ENCODE results near the gene ZNRF2. TPM values are rescaled to one million over a fixed set of nuclear protein-coding genes. Genes with fewer than 3 reads are reported as not detected.

Gene ZNRF2
- total and polyA plus RNA-seq, 2 of the 4 experiments (the other 2 are of a cell fraction): 0.31 to 0.54 TPM

- no peak overlapping the region for H4K8ac ChIP-seq (ENCODE audit: low read depth in 2 of 2, low read length in 2 of 2)
- DNase-seq (no peak), ATAC-seq (ENCODE audit: low read depth) (no peak)
- H2AFZ ChIP-seq (replicated peaks; ENCODE audit: low read length, poor library complexity): no peak overlapping the region
- H3K36me3 ChIP-seq (ENCODE audit: control insufficient read depth, insufficient read depth, low read length): no peaks in the 10 kb centered on the region
- no peaks in the 10 kb centered on the region for H4K20me1 ChIP-seq (ENCODE audit: insufficient read depth, low read length)
- no peak overlapping the region for H3K27ac ChIP-seq (ENCODE audit: insufficient read depth, low read length)
- no peak overlapping the region for H3K4me2 ChIP-seq (ENCODE audit: low read depth, low read length)
- dilution Hi-C loops (cut with HindIII; ENCODE audit: low sequenced_read_pairs, unreplicated experiment) (no loop called here), in situ Hi-C loops (cut with MboI; ENCODE audit: low sequenced_read_pairs) (no loop called here), intact Hi-C loops (cut with micrococcal nuclease) (no loop called here)
- H2BK120ac ChIP-seq (ENCODE audit: low read depth, low read length): no peak overlapping the region
- CTCF ChIA-PET: no interaction called here
- TF ChIP-seq, protein P1, sequence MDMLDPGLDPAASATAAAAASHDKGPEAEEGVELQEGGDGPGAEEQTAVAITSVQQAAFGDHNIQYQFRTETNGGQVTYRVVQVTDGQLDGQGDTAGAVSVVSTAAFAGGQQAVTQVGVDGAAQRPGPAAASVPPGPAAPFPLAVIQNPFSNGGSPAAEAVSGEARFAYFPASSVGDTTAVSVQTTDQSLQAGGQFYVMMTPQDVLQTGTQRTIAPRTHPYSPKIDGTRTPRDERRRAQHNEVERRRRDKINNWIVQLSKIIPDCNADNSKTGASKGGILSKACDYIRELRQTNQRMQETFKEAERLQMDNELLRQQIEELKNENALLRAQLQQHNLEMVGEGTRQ (IDR thresholded peaks at IDR 0.05; ENCODE audit: low read depth, low read length): no peak
- no peak for TF ChIP-seq FOS (IDR thresholded peaks at IDR 0.05; ENCODE audit: low read depth, low read length)
- no peak for TF ChIP-seq MXI1 (IDR thresholded peaks at IDR 0.05; ENCODE audit: borderline replicate concordance, low read depth, low read length)
- TF ChIP-seq CTCF (conservative IDR thresholded peaks at IDR 0.05; ENCODE audit: low read depth, low read length): no peak
- no peak for TF ChIP-seq POLR2A (IDR thresholded peaks at IDR 0.05; ENCODE audit: low read depth, low read length)
- TF ChIP-seq, protein P2, sequence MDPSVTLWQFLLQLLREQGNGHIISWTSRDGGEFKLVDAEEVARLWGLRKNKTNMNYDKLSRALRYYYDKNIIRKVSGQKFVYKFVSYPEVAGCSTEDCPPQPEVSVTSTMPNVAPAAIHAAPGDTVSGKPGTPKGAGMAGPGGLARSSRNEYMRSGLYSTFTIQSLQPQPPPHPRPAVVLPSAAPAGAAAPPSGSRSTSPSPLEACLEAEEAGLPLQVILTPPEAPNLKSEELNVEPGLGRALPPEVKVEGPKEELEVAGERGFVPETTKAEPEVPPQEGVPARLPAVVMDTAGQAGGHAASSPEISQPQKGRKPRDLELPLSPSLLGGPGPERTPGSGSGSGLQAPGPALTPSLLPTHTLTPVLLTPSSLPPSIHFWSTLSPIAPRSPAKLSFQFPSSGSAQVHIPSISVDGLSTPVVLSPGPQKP (IDR thresholded peaks at IDR 0.05; ENCODE audit: borderline replicate concordance, low read depth, low read length): no peak
- TF ChIP-seq RFX5 (IDR thresholded peaks at IDR 0.05; ENCODE audit: low read depth, low read length): no peak
- TF ChIP-seq BHLHE40 (IDR thresholded peaks at IDR 0.05; ENCODE audit: low read depth, low read length): no peak
- no peak for TF ChIP-seq RAD21 (IDR thresholded peaks at IDR 0.05; ENCODE audit: low read length)
- H4K91ac ChIP-seq (ENCODE audit: insufficient read depth, low read depth, low read length): no peak overlapping the region
- BruUV-seq (replicated peaks): no TSS peak
- no peak overlapping the region for H3K18ac ChIP-seq (ENCODE audit: low read depth, low read length)
- H3K4me1 ChIP-seq (ENCODE audit: control insufficient read depth, insufficient read depth, low read length): no peaks in the 10 kb centered on the region
- no peaks in the 10 kb centered on the region for H3K27me3 ChIP-seq (ENCODE audit: control insufficient read depth, insufficient read depth, low read length)
- H2AK9ac ChIP-seq (replicated peaks; ENCODE audit: low read depth, low read length, poor library complexity): no peak overlapping the region
- no peak overlapping the region for H3K56ac ChIP-seq (ENCODE audit: extremely low read depth, insufficient read depth, low read length)
- H2BK5ac ChIP-seq (ENCODE audit: low read depth, low read length, poor library complexity, severe bottlenecking): no peak overlapping the region
- POLR2A ChIA-PET (ENCODE audit: unreplicated experiment): no interaction called here
- H3K9ac ChIP-seq (ENCODE audit: low read depth, low read length): no peak overlapping the region
- no peaks in the 10 kb centered on the region for H3K9me1 ChIP-seq (ENCODE audit: insufficient read depth, low read length)
- no peak overlapping the region for H3K4me3 ChIP-seq (ENCODE audit: insufficient read depth, low read depth, low read length)
- WGBS, 2 experiments (ENCODE audit: extremely low coverage in 2 of 2, insufficient read length in 1 of 2): no CpG with 5 or more reads among the region's 1 CpG
- H3K9me3 ChIP-seq (ENCODE audit: control insufficient read depth, insufficient read depth, low read length): no peaks in the 10 kb centered on the region
- no peaks in the 10 kb centered on the region for H3K79me1 ChIP-seq (ENCODE audit: low read depth in 1 of 2, low read length in 2 of 2)
- H4K5ac ChIP-seq (ENCODE audit: low read depth, low read length): no peak overlapping the region
- H3K23ac ChIP-seq (ENCODE audit: low read depth, low read length): no peak overlapping the region
- no peak overlapping the region for H2AK5ac ChIP-seq (ENCODE audit: low read depth, low read length)
- no peak overlapping the region for H3K14ac ChIP-seq (replicated peaks; ENCODE audit: low read depth, low read length)
- H2BK15ac ChIP-seq (ENCODE audit: low read depth, low read length): no peak overlapping the region
- no peak overlapping the region for H2BK20ac ChIP-seq (ENCODE audit: low read depth, low read length)
- H3K4ac ChIP-seq (ENCODE audit: low read depth, low read length): no peak overlapping the region
These were observed 93.9 kb downstream of the ZNRF2 start for GRCh38 chr7:30378275-30378674.

Data from IMR-90 (cell line).